ENCODE measurements around the gene TUT7. TPM values are rescaled to one million over a fixed set of nuclear protein-coding genes. Genes with fewer than 3 reads are reported as not detected.

The TUT7 gene
- total RNA-seq, 1 experiment from 2014 or later, result 24.5 TPM

DNA sequence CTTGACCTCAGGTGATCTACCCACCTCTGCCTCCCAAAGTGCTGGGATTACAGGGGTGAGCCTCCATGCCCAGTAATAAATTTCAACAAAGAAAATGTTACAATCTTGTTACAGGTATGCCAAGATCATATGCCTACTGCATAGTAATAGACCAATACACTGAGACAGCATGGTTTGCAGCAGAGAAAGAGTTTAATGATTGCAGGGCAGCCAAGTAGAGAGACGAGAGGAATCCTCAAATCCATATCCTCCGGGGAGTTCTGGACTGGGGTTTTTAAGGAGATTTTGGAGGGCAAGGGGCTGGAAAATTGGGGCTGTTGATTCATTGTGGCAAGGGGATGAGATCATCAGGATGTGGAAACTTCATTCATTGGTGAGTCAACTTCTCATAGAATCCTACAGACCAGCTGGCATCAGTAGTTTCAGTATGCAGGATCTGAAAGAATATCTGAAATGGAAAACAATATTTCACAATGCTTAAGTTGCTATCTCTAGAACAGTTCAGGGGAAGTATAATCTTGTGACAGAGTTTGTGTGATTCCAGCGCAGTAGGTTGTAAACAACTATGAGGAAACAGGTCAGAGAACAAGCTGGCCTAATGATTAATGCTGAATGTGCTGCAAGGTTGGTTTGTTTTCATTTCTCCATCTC, 14.8 kb upstream of the TUT7 start:
- peaks cover 43% of the 10 kb centered on the region for H3K27me3 Mint-ChIP-seq (ENCODE audit: low read depth)
- DNase-seq (ENCODE audit: low spot score) (no peak), ATAC-seq (no peak)
- CTCF ChIA-PET, result no interaction called here
- H3K4me3 Mint-ChIP-seq, result no peak overlapping the region
- POLR2A ChIA-PET, result no interaction called here
- no peak for TF ChIP-seq ZNF317 (CRISPR knock-in tag; IDR thresholded peaks at IDR 0.05; ENCODE audit: borderline replicate concordance, low read depth)
- TF ChIP-seq, protein P1, sequence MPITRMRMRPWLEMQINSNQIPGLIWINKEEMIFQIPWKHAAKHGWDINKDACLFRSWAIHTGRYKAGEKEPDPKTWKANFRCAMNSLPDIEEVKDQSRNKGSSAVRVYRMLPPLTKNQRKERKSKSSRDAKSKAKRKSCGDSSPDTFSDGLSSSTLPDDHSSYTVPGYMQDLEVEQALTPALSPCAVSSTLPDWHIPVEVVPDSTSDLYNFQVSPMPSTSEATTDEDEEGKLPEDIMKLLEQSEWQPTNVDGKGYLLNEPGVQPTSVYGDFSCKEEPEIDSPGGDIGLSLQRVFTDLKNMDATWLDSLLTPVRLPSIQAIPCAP (CRISPR knock-in tag; IDR thresholded peaks at IDR 0.05), result no peak
- peaks cover 63% of the 10 kb centered on the region for H3K9me3 Mint-ChIP-seq
- H3K27ac Mint-ChIP-seq, result no peak overlapping the region
- peaks cover 32% of the 10 kb centered on the region for H3K36me3 Mint-ChIP-seq
- no peaks in the 10 kb centered on the region for H3K4me1 Mint-ChIP-seq

DNA sequence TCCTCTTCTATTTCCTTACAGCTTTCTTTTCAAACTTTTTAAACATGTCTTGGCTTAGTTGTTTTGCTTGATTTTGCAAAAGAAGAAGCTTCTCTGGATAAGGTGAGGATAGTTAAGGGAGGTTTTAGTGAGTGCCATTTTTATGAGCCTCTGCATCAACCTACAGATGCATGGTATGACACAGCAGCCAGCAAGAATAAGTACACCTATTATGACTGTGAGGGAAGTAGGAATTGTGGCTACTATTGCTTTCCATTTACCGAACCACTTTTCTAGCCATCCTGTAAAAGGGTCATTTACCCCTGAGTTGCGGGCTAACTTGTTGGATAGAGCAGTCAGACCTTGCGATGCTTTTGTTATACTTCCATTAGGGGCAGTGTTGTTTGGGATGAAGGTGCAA, 7.0 kb upstream of the TUT7 start:
- TF ChIP-seq, protein P1 (CRISPR knock-in tag; IDR thresholded peaks at IDR 0.05), result no peak
- TF ChIP-seq CBFB (CRISPR knock-in tag; IDR thresholded peaks at IDR 0.05; ENCODE audit: low read depth), result no peak
- TF ChIP-seq FOXP1 (CRISPR knock-in tag; IDR thresholded peaks at IDR 0.05; ENCODE audit: borderline replicate concordance), result no peak
- no peak for TF ChIP-seq GABPB1 (CRISPR knock-in tag; IDR thresholded peaks at IDR 0.05)
- TF ChIP-seq TEAD4 (CRISPR knock-in tag; IDR thresholded peaks at IDR 0.05), result no peak
- no peak for TF ChIP-seq ETV6 (CRISPR knock-in tag; IDR thresholded peaks at IDR 0.05)
- TF ChIP-seq, protein P2, sequence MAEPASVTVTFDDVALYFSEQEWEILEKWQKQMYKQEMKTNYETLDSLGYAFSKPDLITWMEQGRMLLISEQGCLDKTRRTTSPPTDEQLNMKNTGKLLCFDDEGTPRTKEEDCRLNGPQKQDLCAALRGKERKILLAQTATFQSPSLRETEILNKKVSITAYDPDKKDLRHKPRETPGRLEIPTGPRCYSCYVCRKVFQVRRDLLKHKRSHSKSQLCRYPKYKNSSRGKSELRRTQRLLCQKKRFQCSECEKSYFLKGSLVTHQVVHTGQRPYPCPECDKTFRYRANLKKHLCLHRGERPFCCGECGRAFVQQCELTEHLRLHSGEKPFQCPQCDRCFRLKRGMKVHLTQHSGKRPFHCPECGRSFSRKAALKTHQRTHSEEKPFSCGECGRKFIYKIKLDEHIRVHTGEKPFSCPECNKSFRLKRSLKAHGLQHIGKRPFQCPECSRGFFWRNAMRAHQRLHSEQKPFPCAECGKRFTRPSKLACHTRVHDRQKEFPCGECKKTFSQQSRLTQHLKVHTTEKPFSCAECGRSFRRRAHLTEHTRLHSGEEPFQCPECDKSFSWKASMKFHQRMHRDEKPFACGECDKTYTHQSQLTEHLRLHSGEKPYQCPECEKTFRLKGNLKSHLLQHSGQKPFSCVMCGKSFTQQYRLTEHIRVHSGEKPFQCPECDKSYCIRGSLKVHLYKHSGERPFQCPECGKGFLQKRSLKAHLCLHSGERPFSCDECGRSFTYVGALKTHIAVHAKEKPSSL (CRISPR knock-in tag; conservative IDR thresholded peaks at IDR 0.05), result no peak
- TF ChIP-seq HMGA2 (CRISPR knock-in tag; IDR thresholded peaks at IDR 0.05), result no peak
- no peak for TF ChIP-seq MXD4 (CRISPR knock-in tag; IDR thresholded peaks at IDR 0.05; ENCODE audit: borderline replicate concordance)
- no peak for TF ChIP-seq MYBL2 (CRISPR knock-in tag; IDR thresholded peaks at IDR 0.05)
- no peak for TF ChIP-seq ZNF232 (CRISPR knock-in tag; IDR thresholded peaks at IDR 0.05)
- no peak for TF ChIP-seq ZNF121 (CRISPR knock-in tag; IDR thresholded peaks at IDR 0.05)
- TF ChIP-seq EMX1 (CRISPR knock-in tag; IDR thresholded peaks at IDR 0.05), result no peak
- TF ChIP-seq, protein P3, sequence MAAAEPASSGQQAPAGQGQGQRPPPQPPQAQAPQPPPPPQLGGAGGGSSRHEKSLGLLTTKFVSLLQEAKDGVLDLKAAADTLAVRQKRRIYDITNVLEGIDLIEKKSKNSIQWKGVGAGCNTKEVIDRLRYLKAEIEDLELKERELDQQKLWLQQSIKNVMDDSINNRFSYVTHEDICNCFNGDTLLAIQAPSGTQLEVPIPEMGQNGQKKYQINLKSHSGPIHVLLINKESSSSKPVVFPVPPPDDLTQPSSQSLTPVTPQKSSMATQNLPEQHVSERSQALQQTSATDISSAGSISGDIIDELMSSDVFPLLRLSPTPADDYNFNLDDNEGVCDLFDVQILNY (CRISPR knock-in tag; IDR thresholded peaks at IDR 0.05), result no peak
- no peak for TF ChIP-seq ATF1 (CRISPR knock-in tag; IDR thresholded peaks at IDR 0.05)
- no peak for TF ChIP-seq ZNF396 (CRISPR knock-in tag; IDR thresholded peaks at IDR 0.05; ENCODE audit: borderline replicate concordance)
- no peak for TF ChIP-seq IRF2 (CRISPR knock-in tag; IDR thresholded peaks at IDR 0.05; ENCODE audit: borderline replicate concordance, low read depth)
- TF ChIP-seq PREB (CRISPR knock-in tag; IDR thresholded peaks at IDR 0.05; ENCODE audit: borderline replicate concordance), result no peak
- TF ChIP-seq ZNF416 (CRISPR knock-in tag; IDR thresholded peaks at IDR 0.05), result no peak
- peaks cover 15% of the 10 kb centered on the region for H3K9me3 Mint-ChIP-seq
- POLR2A ChIA-PET, result no interaction called here
- ATAC-seq (no peak), DNase-seq (ENCODE audit: low spot score) (no peak)
- peaks cover 11% of the 10 kb centered on the region; the same call in 1 of the 2 replicates for H3K4me1 Mint-ChIP-seq
- no peak overlapping the region for H3K27ac Mint-ChIP-seq
- H3K36me3 Mint-ChIP-seq, result peaks cover 1% of the 10 kb centered on the region; the same call in 1 of the 2 replicates
- no peak overlapping the region for H3K4me3 Mint-ChIP-seq
- CTCF ChIA-PET, result no interaction called here
- peaks cover 14% of the 10 kb centered on the region for H3K27me3 Mint-ChIP-seq (ENCODE audit: low read depth)
